Stimulated activated CD8-positive, alpha-beta memory T cell treated with anti-CD3 and anti-CD28 coated beads, Interleukin-12 subunit alpha, Interleukin-12 subunit beta, amount 100 ng/mL, for 24 hours (primary cell): ENCODE measurements around the gene FGFR3.

Source experiments
- DNase-seq: peaks from one replicate; pipeline ENCODE4 v3.0.0-alpha.2; 2020; ENCODE audit errors: extremely low read depth

FGFR3 gene

GRCh38 chr4:1802151-1802715, 9.1 kb downstream of the FGFR3 start:
- no peak for DNase-seq

- no peak for DNase-seq
These were observed 9.8 kb downstream of the FGFR3 start for GRCh38 chr4:1802720-1803522.

- no peak for DNase-seq
These were observed 10.7 kb downstream of the FGFR3 start for GRCh38 chr4:1803523-1804423.

- no peak for DNase-seq
These were observed 11.8 kb downstream of the FGFR3 start for GRCh38 chr4:1804638-1805492.

- no peak for DNase-seq
These were observed 12.6 kb downstream of the FGFR3 start for GRCh38 chr4:1805493-1806222.

GRCh38 chr4:1806223-1806564, 13.1 kb downstream of the FGFR3 start:
- no peak for DNase-seq

GRCh38 chr4:1806596-1807331, 13.7 kb downstream of the FGFR3 start:
- DNase-seq: no peak

GRCh38 chr4:1807332-1807777, 14.3 kb downstream of the FGFR3 start:
- DNase-seq: no peak

- DNase-seq: no peak
These were observed 15.3 kb downstream of the FGFR3 start for GRCh38 chr4:1808396-1808795.

- DNase-seq: no peak
These were observed 16.0 kb downstream of the FGFR3 start for GRCh38 chr4:1808851-1809753.

GRCh38 chr4:1809754-1810502, 16.8 kb downstream of the FGFR3 start:
- DNase-seq: peak; percentile 19

- DNase-seq: no peak
These were observed 17.7 kb downstream of the FGFR3 start for GRCh38 chr4:1810765-1811164.

- no peak for DNase-seq
These were observed 19.6 kb downstream of the FGFR3 start for GRCh38 chr4:1812720-1813119.

GRCh38 chr4:1813231-1813630, 20.1 kb downstream of the FGFR3 start:
- DNase-seq: no peak

GRCh38 chr4:1813915-1814314, 20.8 kb downstream of the FGFR3 start:
- DNase-seq: no peak

GRCh38 chr4:1814453-1814852, 21.4 kb downstream of the FGFR3 start:
- no peak for DNase-seq

- DNase-seq: no peak
These were observed 22.3 kb downstream of the FGFR3 start for GRCh38 chr4:1815096-1815996.
